ENCODE measurements around the gene HAPSTR1. TPM values are rescaled to one million over a fixed set of nuclear protein-coding genes. Genes with fewer than 3 reads are reported as not detected.
A peak's percentile ranks its signal among the peaks of the same experiment; 100 is the strongest.

Gene HAPSTR1
- total RNA-seq, 1 donor from 2014 or later, result 51.7 TPM

DNA sequence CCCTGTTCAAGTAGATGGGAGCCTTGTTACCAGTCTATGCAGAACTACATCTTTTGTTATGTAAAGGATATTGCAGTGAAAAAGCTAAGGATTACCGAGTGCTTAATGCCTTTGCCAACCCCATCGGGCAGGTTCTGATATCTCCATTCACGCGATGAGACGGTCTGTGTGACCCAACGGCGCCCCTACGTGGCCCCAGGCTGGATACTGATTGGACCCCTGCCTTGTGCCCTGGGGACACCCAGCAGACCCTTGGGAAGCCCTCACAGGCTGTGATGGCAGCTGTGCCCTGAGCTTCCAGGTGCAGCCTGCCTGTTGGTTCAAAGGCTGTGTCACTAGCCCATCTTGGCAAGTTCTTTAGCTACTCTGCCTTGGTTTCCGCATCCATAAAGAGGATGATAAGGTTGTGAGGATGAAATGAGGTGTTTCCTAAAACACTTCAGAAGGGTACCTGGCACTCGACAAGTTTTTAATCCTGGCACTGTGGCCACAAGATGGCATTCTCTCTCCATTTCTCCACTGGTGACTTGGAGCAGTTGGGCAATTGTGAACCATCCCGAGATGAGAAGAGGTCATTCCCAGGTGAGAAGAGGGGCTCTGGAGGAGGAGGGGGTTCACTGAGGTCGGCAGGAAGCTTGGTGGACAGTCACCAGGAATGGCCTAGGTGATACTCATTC lies 33.6 kb downstream of the HAPSTR1 start:
- no peak overlapping the region for H3K4me3 ChIP-seq (ENCODE audit: low read length in 3 of 3)
- no peak overlapping the region for H3K9ac ChIP-seq (ENCODE audit: low read depth in 1 of 3, low read length in 3 of 3)
- no peak overlapping the region for H3K27ac ChIP-seq (ENCODE audit: low read depth, low read length)
- no peaks in the 10 kb centered on the region for H3K27me3 ChIP-seq (ENCODE audit: control insufficient read depth in 3 of 3, insufficient read depth in 3 of 3, low read length in 3 of 3)
- peaks cover 20 to 42% (median 25%) of the 10 kb centered on the region in 3 donors for H3K4me1 ChIP-seq (ENCODE audit: control insufficient read depth in 3 of 3, insufficient read depth in 3 of 3, low read length in 3 of 3)
- peaks cover 0 to 10% (median 10%) of the 10 kb centered on the region in 3 donors for H3K36me3 ChIP-seq (ENCODE audit: control insufficient read depth in 3 of 3, insufficient read depth in 3 of 3, low read length in 3 of 3)
- no peaks in the 10 kb centered on the region for H3K9me3 ChIP-seq (ENCODE audit: control insufficient read depth in 3 of 3, low read length in 3 of 3)

DNA sequence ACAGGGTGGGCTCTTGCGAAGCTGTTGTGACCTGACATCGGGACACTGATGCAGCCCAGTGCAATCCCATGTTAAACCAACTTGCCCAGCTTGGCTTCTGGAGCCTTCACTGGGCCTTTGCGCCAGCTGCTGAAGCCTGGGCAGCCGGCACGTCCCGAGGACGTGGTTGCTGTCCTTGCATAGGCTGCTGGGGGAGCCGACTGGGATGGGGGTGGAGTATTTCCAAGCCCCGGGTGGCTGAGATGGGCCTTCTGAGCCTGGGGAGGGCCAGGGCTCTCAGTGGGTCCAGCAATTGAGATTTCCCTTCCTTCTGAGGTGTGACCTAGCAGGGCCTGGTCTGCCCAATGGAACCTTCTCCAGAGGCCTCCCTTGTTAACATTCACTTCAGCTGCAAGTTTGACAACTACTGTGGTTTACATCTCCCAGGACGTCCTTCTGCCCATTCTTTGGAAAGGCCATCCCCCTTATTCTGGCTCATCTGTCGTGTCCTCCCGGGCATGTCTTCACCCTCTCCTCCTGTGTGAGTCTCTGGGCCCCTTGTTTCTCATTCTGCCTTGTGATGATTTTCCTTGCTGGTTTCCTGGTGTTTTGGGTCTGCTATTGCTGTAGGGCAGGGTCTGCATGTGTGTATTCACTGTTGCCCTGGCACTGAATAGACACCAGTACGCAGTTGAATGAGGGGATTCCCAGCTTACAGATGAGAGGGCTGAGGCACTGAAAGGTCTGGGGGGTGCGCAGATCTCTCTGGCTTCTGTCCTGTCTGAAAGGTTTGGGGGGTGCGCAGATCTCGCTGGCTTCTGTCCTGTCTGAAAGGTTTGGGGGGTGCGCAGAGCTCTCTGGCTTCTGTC lies 34.4 kb downstream of the HAPSTR1 start:
- Histone ChIP-seq H3K4me1 (ENCODE audit: control insufficient read depth in 3 of 3, insufficient read depth in 3 of 3, low read length in 3 of 3) (peaks cover 20 to 42% (median 23%) of the 10 kb centered on the region in 3 donors), H3K9me3 (ENCODE audit: control insufficient read depth in 3 of 3, low read length in 3 of 3) (no peaks in the 10 kb centered on the region), H3K27ac (ENCODE audit: low read depth, low read length) (no peak overlapping the region), H3K36me3 (ENCODE audit: control insufficient read depth in 3 of 3, insufficient read depth in 3 of 3, low read length in 3 of 3) (peaks cover 0 to 10% (median 10%) of the 10 kb centered on the region in 3 donors), H3K9ac (ENCODE audit: low read depth in 1 of 3, low read length in 3 of 3) (peak overlapping the region in 1 of 3 donors; percentile 33), H3K27me3 (ENCODE audit: control insufficient read depth in 3 of 3, insufficient read depth in 3 of 3, low read length in 3 of 3) (no peaks in the 10 kb centered on the region), H3K4me3 (ENCODE audit: low read length in 3 of 3) (no peak overlapping the region)

DNA sequence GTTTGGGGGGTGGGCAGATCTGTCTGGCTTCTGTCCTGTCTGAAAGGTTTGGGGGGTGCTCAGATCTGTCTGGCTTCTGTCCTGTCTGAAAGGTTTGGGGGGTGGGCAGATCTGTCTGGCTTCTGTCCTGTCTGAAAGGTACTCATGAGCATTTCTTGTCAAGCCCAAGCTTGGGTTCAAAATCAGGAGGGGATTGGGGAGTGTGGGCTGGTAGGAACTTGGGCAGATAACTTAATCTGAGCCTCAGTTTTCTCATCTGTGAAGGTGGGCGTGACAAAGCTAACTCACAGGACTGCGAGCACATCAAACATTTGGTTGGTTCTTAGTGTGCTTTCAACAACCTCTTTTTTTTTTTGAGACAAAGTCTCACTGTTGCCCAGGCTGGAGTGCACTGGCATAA lies 35.2 kb downstream of the HAPSTR1 start:
- Histone ChIP-seq H3K27me3 (ENCODE audit: control insufficient read depth in 3 of 3, insufficient read depth in 3 of 3, low read length in 3 of 3) (no peaks in the 10 kb centered on the region), H3K9me3 (ENCODE audit: control insufficient read depth in 3 of 3, low read length in 3 of 3) (no peaks in the 10 kb centered on the region), H3K36me3 (ENCODE audit: control insufficient read depth in 3 of 3, insufficient read depth in 3 of 3, low read length in 3 of 3) (peaks cover 0 to 10% (median 10%) of the 10 kb centered on the region in 3 donors), H3K4me3 (ENCODE audit: low read length in 3 of 3) (no peak overlapping the region), H3K9ac (ENCODE audit: low read depth in 1 of 3, low read length in 3 of 3) (no peak overlapping the region), H3K27ac (ENCODE audit: low read depth, low read length) (no peak overlapping the region), H3K4me1 (ENCODE audit: control insufficient read depth in 3 of 3, insufficient read depth in 3 of 3, low read length in 3 of 3) (peaks cover 20 to 42% (median 23%) of the 10 kb centered on the region in 3 donors)

- Histone ChIP-seq H3K27me3 (ENCODE audit: control insufficient read depth in 3 of 3, insufficient read depth in 3 of 3, low read length in 3 of 3) (no peaks in the 10 kb centered on the region), H3K4me3 (ENCODE audit: low read length in 3 of 3) (no peak overlapping the region), H3K9me3 (ENCODE audit: control insufficient read depth in 3 of 3, low read length in 3 of 3) (no peaks in the 10 kb centered on the region), H3K36me3 (ENCODE audit: control insufficient read depth in 3 of 3, insufficient read depth in 3 of 3, low read length in 3 of 3) (peaks cover 0 to 5% (median 3%) of the 10 kb centered on the region in 3 donors), H3K27ac (ENCODE audit: low read depth, low read length) (no peak overlapping the region), H3K4me1 (ENCODE audit: control insufficient read depth in 3 of 3, insufficient read depth in 3 of 3, low read length in 3 of 3) (peaks cover 13 to 29% (median 17%) of the 10 kb centered on the region in 3 donors), H3K9ac (ENCODE audit: low read depth in 1 of 3, low read length in 3 of 3) (peak overlapping the region in 1 of 3 donors; percentile 62)
Observed at GRCh38 chr16:9128346-9129342, 37.2 kb downstream of the HAPSTR1 start.

DNA sequence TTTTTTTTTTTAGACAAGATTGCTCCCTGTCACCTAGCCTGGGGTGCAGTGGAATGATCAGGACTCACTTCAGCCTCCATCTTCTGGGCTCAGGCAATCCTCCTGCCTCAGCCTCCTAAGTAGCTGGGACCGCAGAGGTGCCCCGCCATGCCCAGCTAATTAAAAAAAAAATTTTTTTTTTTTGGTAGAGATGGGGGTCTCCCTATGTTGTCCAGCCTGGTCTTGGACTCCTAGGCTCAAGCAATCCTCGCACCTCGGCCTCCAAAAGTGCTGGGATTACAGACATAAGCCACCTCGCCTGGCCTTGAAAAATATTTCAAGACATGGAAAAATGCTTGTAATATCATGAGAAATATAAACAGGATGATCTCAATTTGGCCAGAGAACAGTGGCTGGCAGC lies 42.9 kb downstream of the HAPSTR1 start:
- Histone ChIP-seq H3K27ac (ENCODE audit: low read depth, low read length) (no peak overlapping the region), H3K4me1 (ENCODE audit: control insufficient read depth in 3 of 3, insufficient read depth in 3 of 3, low read length in 3 of 3) (peaks cover 3 to 10% (median 5%) of the 10 kb centered on the region in 3 donors), H3K36me3 (ENCODE audit: control insufficient read depth in 3 of 3, insufficient read depth in 3 of 3, low read length in 3 of 3) (no peaks in the 10 kb centered on the region), H3K9me3 (ENCODE audit: control insufficient read depth in 3 of 3, low read length in 3 of 3) (no peaks in the 10 kb centered on the region), H3K4me3 (ENCODE audit: low read length in 3 of 3) (no peak overlapping the region), H3K9ac (ENCODE audit: low read depth in 1 of 3, low read length in 3 of 3) (no peak overlapping the region), H3K27me3 (ENCODE audit: control insufficient read depth in 3 of 3, insufficient read depth in 3 of 3, low read length in 3 of 3) (peaks cover 0 to 5% (median 0%) of the 10 kb centered on the region in 3 donors)

DNA sequence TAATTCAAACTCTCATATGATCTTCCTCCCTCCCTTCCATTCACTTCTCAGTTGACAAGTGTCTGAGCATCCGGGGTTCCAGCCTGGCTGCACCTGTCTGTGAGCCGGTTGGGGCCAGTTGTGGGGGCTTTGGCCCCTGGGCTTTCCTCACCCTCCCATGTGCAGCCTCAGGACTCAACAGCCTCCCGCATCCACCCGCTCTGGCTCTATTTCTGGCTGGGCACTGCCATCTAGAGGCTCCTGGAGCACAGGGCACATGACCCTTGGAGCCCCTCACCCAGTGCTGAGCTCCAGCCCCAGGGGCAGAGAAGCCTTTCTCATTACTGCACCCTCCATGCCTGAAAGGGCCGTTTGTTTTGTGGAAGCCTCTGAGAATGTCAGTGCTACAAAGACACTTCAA lies 43.3 kb downstream of the HAPSTR1 start:
- Histone ChIP-seq H3K9me3 (ENCODE audit: control insufficient read depth in 3 of 3, low read length in 3 of 3) (no peaks in the 10 kb centered on the region), H3K9ac (ENCODE audit: low read depth in 1 of 3, low read length in 3 of 3) (no peak overlapping the region), H3K4me3 (ENCODE audit: low read length in 3 of 3) (no peak overlapping the region), H3K27me3 (ENCODE audit: control insufficient read depth in 3 of 3, insufficient read depth in 3 of 3, low read length in 3 of 3) (peaks cover 0 to 5% (median 0%) of the 10 kb centered on the region in 3 donors), H3K4me1 (ENCODE audit: control insufficient read depth in 3 of 3, insufficient read depth in 3 of 3, low read length in 3 of 3) (peaks cover 3 to 10% (median 5%) of the 10 kb centered on the region in 3 donors), H3K27ac (ENCODE audit: low read depth, low read length) (no peak overlapping the region), H3K36me3 (ENCODE audit: control insufficient read depth in 3 of 3, insufficient read depth in 3 of 3, low read length in 3 of 3) (no peaks in the 10 kb centered on the region)

GRCh38 chr16:9135797-9136196 lies 44.4 kb downstream of the HAPSTR1 start:
- no peaks in the 10 kb centered on the region for H3K36me3 ChIP-seq (ENCODE audit: control insufficient read depth in 3 of 3, insufficient read depth in 3 of 3, low read length in 3 of 3)
- no peak overlapping the region for H3K4me3 ChIP-seq (ENCODE audit: low read length in 3 of 3)
- peaks cover 3 to 10% (median 5%) of the 10 kb centered on the region in 3 donors for H3K4me1 ChIP-seq (ENCODE audit: control insufficient read depth in 3 of 3, insufficient read depth in 3 of 3, low read length in 3 of 3)
- peaks cover 0 to 5% (median 0%) of the 10 kb centered on the region in 3 donors for H3K27me3 ChIP-seq (ENCODE audit: control insufficient read depth in 3 of 3, insufficient read depth in 3 of 3, low read length in 3 of 3)
- no peaks in the 10 kb centered on the region for H3K9me3 ChIP-seq (ENCODE audit: control insufficient read depth in 3 of 3, low read length in 3 of 3)
- H3K9ac ChIP-seq (ENCODE audit: low read depth in 1 of 3, low read length in 3 of 3), result no peak overlapping the region
- H3K27ac ChIP-seq (ENCODE audit: low read depth, low read length), result no peak overlapping the region

DNA sequence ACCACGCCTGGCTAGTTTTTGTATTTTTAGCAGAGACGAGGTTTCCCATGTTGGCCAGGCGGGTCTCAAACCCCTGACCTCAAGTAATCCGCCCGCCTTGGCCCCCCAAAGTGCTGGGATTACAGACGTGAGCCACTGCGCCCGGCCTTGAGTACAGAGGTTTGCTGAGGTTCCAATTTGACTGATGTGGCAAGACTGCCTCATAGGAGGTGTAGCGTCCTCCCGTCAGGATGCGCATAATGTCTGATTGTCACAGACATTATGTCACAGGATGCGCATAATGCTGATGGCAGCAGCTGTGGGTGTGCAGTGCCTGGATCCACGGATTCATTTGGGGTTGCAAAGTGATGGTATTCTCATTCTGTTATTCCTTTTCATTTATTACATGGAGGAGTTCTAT lies 45.2 kb downstream of the HAPSTR1 start:
- Histone ChIP-seq H3K4me1 (ENCODE audit: control insufficient read depth in 3 of 3, insufficient read depth in 3 of 3, low read length in 3 of 3) (peaks cover 3 to 10% (median 5%) of the 10 kb centered on the region in 3 donors), H3K27ac (ENCODE audit: low read depth, low read length) (no peak overlapping the region), H3K36me3 (ENCODE audit: control insufficient read depth in 3 of 3, insufficient read depth in 3 of 3, low read length in 3 of 3) (no peaks in the 10 kb centered on the region), H3K9me3 (ENCODE audit: control insufficient read depth in 3 of 3, low read length in 3 of 3) (no peaks in the 10 kb centered on the region), H3K27me3 (ENCODE audit: control insufficient read depth in 3 of 3, insufficient read depth in 3 of 3, low read length in 3 of 3) (peaks cover 0 to 5% (median 0%) of the 10 kb centered on the region in 3 donors), H3K9ac (ENCODE audit: low read depth in 1 of 3, low read length in 3 of 3) (no peak overlapping the region), H3K4me3 (ENCODE audit: low read length in 3 of 3) (no peak overlapping the region)

GRCh38 chr16:9138021-9138680 lies 46.7 kb downstream of the HAPSTR1 start:
- Histone ChIP-seq H3K9ac (ENCODE audit: low read depth in 1 of 3, low read length in 3 of 3) (no peak overlapping the region), H3K4me3 (ENCODE audit: low read length in 3 of 3) (no peak overlapping the region), H3K36me3 (ENCODE audit: control insufficient read depth in 3 of 3, insufficient read depth in 3 of 3, low read length in 3 of 3) (no peaks in the 10 kb centered on the region), H3K27me3 (ENCODE audit: control insufficient read depth in 3 of 3, insufficient read depth in 3 of 3, low read length in 3 of 3) (peaks cover 0 to 5% (median 0%) of the 10 kb centered on the region in 3 donors), H3K4me1 (ENCODE audit: control insufficient read depth in 3 of 3, insufficient read depth in 3 of 3, low read length in 3 of 3) (peaks cover 3 to 10% (median 5%) of the 10 kb centered on the region in 3 donors), H3K9me3 (ENCODE audit: control insufficient read depth in 3 of 3, low read length in 3 of 3) (no peaks in the 10 kb centered on the region), H3K27ac (ENCODE audit: low read depth, low read length) (no peak overlapping the region)

Measured in skeletal muscle tissue (tissue), 4 donors.